HCT116 (cell line): ENCODE measurements around the gene ESR2. TPM values are rescaled to one million over a fixed set of nuclear protein-coding genes. Genes with fewer than 3 reads are reported as not detected.
A peak's percentile ranks its signal among the peaks of the same experiment; 100 is the strongest.

Experiments
- ATF3 ChIP-seq: IDR thresholded peaks from 2 replicates; pipeline ENCODE4 v1.6.1; 2012
- CBX3 ChIP-seq: IDR thresholded peaks from 2 replicates; pipeline ENCODE4 v1.6.1; 2012; ENCODE audit warnings: low read depth
- EGR1 ChIP-seq: IDR thresholded peaks from 2 replicates; pipeline ENCODE4 v1.6.1; 2012; ENCODE audit warnings: low read depth
- ELF1 ChIP-seq: IDR thresholded peaks from 2 replicates; pipeline ENCODE4 v1.6.1; 2012; ENCODE audit warnings: low read depth, borderline replicate concordance
- EZH2 ChIP-seq: fragments of 200-600 bp; sonication (generic); IDR thresholded peaks from 2 replicates; pipeline ENCODE4 v1.6.1; 2017; ENCODE audit warnings: antibody characterized with exemption, mixed run types
- POLR2A ChIP-seq: IDR thresholded peaks from 2 replicates; pipeline ENCODE4 v1.7.0; 2011; ENCODE audit warnings: borderline replicate concordance; ENCODE audit not compliant: insufficient read depth, insufficient read length; ENCODE audit errors: extremely low read depth
- REST ChIP-seq: IDR thresholded peaks from 2 replicates; pipeline ENCODE4 v1.6.1; 2012; ENCODE audit warnings: low read depth
- SIN3A ChIP-seq: IDR thresholded peaks from 2 replicates; pipeline ENCODE4 v1.6.1; 2012; ENCODE audit warnings: low read depth
- TCF7L2 ChIP-seq: IDR thresholded peaks from 2 replicates; pipeline ENCODE4 v1.7.0; 2011; ENCODE audit warnings: borderline replicate concordance, inconsistent platforms; ENCODE audit not compliant: insufficient read depth, insufficient read length; ENCODE audit errors: extremely low read depth
- YY1 ChIP-seq: IDR thresholded peaks from 2 replicates; pipeline ENCODE4 v1.6.1; 2011; ENCODE audit warnings: low read length, low read depth, moderate library complexity, mild to moderate bottlenecking; ENCODE audit not compliant: insufficient replicate concordance; ENCODE audit errors: extremely low read depth
- ZFX ChIP-seq: fragments of 450-650 bp; IDR thresholded peaks from 2 replicates; pipeline ENCODE4 v1.6.1; 2017
- total RNA-seq: library from RNA; stranded (reverse); gene quantifications from one replicate; pipeline ENCODE4 v1.2.1, GENCODE V29; 2021; ENCODE audit not compliant: unreplicated experiment

The ESR2 gene
- total RNA-seq, 1 experiment from 2014 or later: 0.32 TPM

GRCh38 chr14:64338616-64339316 is 44.6 kb upstream of the ESR2 start (continued):
- TF ChIP-seq TCF7L2 (peak; percentile 43), ZFX (peak; percentile 55), ATF3 (no peak), EGR1 (no peak), ELF1 (peak; percentile 47), EZH2 (no peak), POLR2A (peak; percentile 61), SIN3A (no peak; the same call in 1 of the 2 replicates), REST (no peak), CBX3 (no peak), YY1 (peak; percentile 67)
